ENCODE data around the gene ANO2.

Gene ANO2

DNA sequence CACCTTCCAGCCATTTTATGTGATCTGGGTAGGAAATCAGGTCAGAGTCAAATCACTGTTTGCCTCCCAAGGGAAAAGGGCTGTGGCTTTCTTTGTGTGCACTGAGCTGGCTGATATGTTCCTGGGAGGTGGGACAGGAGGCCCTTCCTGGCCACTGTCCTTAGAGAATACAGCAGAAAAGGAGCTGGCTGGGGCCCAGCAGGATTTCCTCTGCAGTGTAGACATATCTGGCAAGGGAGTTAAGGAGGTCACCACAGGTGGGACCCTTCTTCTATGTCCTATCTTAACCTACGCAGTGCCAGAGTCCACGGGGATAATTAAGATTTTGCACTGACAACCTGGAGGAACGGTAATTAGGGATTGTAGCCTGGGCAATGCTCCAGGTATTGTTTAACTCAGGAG is 367.8 kb downstream of the ANO2 start:
- DNase-seq (ENCODE audit: low spot score): no peak

DNA sequence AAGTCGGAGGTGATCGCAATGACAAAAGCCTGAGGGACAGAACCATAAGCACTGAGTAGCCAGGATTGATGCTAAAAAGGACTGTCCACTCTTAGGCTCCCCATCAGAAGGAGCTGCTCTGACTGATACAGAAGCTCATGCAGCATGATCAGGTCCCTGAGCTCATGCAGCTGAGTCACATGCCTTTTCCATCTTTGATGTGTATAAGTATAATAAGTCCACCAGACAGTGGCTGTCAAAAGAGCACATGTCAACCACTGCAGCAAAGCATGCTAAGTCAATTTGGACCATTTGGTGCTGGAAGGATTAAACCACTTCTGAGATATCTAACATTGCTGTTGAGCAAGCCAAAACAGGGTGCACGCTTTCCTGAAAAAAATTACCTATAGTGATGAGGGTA is 369.1 kb downstream of the ANO2 start:
- no peak for DNase-seq (ENCODE audit: low spot score)

DNA sequence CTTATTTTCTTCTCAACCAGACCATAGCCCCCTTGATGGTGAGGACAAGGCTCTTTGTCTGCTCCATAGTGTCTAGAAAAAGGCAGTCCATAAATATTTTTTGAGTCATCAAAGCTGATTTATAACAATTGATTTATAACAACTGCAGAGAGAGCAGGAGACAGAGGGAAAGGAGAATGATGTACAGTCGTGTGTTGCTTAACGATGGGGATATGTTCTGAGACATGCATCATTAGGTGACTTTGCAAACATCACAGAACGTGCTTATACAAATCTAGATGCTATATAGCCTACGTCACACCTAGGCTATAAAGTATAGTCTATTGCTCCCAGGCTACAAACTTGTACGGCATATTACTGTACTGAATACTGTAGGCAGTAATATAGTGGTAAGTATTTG is 369.8 kb downstream of the ANO2 start:
- no peak for DNase-seq (ENCODE audit: low spot score)

DNA sequence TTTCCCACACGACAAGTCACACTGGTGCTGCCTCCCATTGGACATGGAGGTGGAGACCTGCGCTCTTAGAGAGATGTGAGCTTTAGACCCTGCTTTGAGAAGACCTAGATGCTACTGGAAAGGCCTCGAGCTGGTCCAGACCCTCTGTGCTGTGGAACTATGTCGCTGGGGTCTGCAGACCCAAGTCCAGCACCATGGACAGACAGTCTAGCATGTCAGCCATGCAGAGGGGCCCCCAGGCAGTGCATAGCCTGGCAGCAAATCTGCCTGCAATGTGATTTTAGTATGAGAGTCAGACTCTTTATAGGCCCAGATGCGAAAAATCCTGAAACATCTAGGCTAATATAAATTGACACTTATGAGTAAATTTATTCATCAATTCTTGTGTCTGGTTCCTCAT is 371.7 kb downstream of the ANO2 start:
- DNase-seq (ENCODE audit: low spot score): no peak

DNA sequence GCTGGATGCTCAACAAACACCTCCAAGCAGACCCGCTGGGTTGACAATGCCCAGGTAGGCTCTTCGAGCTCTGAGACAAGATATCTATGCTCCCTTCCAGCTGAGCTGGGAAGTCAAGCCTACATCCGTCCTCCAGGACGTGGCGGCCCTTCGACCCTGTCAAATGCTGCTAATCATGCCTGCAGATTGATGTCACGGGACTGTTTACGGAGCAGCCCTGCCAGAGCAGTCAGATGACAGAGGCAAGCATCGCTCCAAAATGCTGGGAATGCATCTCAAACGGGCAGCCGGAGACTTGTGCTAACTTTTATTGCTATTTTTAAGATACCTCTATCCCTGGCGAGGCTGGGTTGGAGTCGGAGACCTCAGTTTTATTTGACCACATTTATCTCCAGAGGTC is 373.9 kb downstream of the ANO2 start:
- no peak for DNase-seq (ENCODE audit: low spot score)

DNA sequence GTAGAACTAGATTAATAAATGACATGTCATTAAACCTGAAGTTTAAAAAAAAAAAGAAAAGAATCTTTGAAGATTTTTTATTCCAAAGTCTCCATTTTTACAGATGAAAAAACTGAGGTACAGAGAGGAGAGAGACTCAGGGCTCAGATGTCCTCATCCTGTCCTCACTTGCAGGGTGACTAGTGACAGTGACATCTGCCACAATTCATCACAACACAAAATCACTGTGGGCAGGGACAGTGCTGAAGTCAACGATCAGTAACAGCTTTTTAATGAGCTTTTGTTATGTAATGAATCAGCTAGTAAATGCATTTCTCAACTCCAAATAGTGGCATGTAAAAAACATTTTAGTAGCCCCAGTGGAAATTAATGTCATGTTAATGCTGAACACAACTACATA is 374.6 kb downstream of the ANO2 start:
- DNase-seq (ENCODE audit: low spot score): no peak

DNA sequence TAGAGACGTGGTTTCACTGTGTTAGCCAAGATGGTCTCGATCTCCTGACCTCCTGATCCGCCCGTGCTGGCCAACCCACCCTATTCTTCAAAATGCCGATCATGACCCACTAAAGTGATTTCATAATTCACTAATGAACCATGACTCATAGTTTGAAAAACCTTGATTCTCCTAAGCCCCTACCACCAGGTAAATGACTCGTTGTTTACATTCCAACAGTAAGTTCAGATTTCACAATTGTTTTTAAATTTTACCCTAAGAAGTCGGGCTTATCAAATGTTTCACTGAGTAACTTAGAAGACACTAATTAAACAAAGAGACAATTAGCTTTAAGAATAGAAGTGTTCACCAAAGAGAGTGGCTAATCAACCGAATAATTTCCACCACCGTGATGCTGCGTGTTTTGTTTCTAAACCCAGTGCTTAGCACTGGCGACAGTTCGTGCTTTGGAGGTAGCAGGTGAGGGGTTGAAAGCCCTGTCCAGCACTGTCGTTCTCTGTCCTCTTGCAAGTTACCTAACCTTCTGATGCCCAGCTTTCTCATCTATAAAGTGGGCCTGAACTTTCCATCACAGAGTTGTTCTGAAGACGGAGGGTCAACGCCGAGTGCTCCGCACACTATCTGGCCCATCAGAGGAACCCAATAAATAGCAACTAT is 376.6 kb downstream of the ANO2 start:
- DNase-seq (ENCODE audit: low spot score): no peak

DNA sequence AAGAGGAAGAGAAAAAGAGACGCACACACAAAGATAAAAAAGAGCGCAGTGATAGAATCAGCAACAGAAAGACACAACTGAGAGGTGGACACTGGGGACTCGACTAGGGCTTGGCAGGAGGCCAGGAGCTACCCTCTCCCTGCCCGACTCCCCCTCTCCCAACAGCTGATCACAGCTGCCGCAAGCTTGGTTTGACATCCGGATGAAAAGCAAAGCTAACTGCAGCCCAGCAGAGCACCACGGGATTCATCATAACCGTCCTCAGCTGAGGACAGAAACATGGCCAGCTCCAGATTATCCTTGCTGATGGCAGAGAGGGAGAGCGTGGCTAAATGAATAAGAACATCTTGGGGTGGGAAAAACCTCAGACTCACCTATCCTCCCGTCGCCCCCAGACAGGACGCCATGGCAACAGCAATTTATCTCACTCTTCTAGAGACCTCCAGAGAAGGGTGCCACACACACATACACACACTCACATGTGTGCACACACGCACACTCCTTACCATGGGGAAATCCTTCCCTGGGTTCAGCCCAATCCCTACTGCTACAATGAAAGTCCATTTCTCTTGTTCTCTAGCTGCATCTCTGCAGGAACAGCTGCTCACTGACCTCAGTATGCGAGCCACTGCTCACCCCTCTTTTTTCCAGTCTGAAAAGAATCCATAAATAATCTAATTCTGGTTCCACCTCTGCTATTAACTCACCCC is 377.9 kb downstream of the ANO2 start:
- DNase-seq (ENCODE audit: low spot score): peak; percentile 31

DNA sequence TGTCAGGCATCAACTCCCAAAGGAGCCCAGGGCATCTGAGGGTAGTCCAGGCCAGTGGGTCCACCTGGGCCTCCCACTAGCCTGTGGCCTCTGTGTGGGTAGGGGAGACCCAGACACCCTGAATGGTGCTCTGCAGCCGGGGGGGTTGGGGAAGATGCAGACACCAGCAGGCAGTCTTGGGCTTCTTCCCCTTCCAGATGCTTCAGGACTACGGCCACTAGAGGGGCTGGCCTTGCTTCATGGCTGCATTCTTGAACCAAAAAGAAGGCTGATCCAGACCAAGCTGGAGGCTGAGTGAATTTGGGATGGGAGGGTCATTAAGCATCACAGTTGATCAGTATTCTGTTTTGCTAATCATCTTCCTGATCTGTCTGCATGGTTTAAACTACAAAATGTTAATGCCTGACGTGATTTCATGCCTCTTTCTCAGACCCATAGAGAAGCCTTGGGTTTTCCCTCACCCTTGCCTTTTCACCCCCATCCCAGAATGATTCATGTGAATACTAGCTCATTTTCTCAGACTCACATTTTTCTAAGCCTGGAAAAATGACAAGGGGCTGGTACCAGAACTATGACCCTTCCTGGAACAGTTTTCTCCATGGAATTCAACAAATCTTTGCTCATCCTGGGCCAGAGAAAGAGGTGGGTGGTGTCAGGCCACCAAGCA is 379.0 kb downstream of the ANO2 start:
- peak; percentile 63 for DNase-seq (ENCODE audit: low spot score)

DNA sequence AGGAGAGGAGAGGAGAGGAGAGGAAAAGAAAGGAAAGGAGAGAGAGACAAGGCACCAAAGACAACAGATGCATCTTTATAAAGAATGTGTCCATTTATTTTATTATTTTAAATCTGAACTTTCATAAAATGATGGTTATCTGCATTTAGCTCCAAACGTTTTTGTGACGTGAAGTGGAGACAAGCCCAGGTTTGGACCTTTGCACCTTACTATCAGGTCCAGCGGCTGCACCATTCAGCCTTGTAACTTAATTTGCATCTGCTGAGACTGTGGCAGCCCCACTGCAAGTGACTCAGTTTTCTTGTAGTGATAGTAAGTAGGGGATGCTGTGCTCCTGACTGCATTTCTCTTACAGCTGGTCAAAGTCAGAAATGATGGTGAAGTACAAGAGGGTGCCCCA is 382.5 kb downstream of the ANO2 start:
- DNase-seq (ENCODE audit: low spot score): no peak

DNA sequence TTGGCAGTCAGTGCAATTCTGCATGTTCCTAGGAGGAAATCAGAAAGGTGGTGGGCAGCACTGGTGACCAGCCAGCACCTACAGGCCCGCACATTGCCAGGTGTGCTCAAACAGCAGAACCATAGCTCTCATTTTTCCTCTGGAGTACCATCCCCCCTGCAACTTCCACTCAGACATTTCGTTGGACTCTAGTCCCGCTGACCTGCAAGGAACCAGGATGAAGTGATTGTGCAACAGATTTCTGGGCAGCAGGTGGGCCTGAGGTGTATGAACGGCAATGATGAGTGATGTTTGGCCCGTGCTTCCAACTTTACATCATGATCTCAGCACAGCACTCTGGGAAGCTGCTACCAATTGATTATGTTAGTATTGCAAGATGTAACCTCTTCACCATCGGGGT is 383.2 kb downstream of the ANO2 start:
- no peak for DNase-seq (ENCODE audit: low spot score)

DNA sequence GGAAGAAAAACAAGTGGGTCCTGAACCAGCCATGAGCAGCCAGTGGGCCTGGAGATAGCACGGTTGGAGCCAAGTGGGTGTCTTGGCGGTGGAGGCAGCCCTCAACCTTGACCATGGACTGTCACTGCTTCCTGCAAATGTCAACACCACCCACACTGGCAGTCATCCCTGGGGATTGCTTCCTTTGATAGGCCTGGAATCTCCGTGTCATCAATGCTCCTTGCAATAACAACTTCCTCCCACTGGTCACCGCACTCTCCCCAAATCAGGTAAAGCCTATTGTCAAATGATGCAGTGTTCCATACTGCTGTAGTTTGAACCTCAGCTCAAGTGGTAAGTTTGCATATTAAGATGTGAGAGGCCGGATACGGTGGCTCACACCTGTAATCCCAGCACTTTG is 384.0 kb downstream of the ANO2 start:
- DNase-seq (ENCODE audit: low spot score): no peak

DNA sequence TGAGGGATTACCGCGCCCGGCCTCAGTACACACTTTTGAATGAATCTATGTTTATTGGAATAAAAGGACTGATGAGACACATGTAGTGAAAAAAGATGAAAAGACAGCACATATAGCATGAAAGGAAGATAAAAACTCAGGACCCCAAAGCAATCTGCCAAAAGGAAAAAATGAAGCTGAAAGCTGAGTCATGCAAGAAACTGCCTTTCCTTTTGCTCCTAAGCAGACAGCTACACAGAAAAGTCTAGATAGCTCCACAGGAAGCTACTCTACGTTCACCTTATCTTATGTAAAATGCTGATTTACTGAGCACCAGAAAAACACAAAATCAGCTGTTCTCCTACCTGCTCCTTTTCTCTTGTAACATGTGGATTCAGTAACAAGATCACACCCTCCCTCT is 384.8 kb downstream of the ANO2 start:
- DNase-seq (ENCODE audit: low spot score): no peak

DNA sequence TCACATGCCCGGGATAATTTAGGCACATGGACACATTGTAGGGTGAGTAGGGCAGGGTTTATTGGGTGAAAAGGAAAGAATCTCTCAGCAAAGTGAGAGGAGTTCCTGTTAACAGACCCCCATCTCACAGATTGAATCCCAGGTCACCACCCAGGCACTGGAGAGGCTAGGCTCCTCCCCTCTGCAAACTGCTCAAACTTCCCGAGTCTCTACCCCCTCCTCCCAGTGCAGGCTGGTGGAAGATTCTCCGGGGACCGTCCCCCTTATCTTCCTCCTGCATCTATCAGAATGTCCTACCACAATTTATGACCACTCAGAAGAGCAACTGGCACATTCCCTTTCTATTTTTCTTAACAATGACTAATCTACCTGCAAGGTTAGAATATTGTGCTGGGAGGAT is 387.2 kb downstream of the ANO2 start:
- DNase-seq (ENCODE audit: low spot score): no peak

DNA sequence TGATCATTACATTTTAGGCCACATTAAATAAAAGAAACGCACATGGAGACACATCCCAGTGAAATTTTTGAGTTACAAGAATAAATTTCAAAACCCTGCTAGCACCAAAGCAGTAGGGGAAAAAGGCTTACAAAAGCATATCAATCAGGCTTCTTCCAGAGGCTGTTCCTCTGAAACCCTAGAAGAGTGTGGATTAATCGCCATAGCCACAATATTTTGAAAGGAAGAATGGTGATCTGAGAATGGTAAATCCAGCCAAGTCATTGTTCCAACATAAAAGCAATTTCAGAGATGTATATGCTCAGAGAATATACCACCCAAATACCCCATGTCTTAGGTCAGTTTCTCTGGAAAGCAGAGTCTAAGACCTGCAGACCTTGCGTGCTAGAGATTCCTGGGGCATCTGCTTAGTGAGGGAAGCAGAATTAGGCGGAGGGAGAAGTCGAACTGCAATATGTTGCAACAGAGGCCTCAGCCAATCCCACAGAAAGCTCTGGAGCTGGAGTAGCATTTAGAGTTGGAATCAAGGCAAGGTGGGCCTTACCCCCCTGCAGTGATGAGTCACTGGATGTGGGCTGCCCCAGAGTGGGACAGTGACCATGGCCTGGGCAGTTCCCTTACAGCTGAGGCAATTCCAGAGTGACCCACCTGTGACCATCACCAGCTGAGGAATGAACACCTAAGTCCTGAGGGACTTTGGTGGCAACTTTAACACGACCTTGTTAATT is 387.9 kb downstream of the ANO2 start:
- DNase-seq (ENCODE audit: low spot score): no peak

DNA sequence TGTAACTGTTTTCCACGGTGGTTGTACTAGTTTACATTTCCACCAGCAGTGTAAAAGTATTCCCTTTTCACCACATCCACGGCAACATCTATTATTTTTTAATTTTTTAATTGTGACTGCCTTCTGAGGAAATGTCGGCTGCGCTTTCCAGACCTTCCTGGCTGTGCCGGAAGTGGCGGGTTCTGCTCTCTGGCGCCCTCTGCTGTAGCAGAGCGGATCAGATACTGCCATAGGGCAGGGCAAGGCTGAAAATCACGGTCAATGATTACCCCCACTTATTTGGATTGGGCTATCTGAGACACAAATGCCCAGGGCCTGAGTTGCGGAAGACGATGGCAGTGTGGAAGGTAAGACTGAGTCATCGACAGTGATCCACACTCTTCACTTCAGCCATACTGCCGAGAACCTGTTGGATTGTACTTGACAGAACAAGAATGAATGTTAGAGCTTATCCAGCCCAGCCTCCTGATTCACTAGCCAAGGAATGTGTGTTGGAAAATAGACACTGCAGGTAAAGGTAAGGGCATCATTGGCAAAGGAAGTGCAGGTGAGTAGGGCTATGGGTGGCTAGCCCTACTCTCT is 388.9 kb downstream of the ANO2 start:
- DNase-seq (ENCODE audit: low spot score): no peak

DNA sequence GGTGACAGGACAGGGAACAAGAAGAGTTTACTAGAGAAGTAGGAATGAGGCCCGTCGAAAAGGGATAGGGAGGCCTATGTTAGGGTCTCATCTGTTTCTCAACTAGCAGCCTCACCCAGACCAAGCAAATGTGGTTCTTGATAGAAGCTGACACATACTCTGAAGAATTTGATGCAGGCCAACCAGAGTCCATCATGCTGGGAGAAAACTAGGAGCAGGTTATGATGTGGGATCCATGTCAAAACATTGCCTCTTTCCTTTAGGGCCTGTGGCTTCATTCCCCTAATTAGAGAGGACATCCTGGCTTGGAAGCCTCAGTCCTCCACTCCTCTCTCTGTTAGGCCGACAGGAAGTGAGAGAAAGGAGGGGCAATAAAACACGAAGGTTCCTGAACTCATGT is 390.3 kb downstream of the ANO2 start:
- peak; percentile 43 for DNase-seq (ENCODE audit: low spot score)

DNA sequence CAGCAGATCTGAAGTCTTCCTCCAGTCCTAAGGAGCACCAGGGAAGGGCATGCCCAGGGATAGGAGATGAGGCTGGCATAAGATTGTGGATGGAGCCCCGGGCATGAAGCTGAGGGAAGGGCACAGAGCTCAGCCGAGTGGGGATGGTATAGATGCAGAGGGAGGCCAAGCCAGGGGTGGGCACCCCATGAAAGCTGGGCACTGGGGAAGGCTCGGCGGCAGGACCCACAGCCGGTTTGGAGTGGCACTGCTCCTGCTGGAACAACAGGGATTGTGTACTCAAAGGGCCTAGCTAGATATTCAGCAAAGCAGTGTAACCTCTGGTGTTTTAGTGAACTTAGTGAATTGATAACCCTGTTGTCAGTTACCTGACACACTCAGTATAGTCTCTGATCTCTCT is 396.0 kb downstream of the ANO2 start:
- DNase-seq (ENCODE audit: low spot score): no peak

DNA sequence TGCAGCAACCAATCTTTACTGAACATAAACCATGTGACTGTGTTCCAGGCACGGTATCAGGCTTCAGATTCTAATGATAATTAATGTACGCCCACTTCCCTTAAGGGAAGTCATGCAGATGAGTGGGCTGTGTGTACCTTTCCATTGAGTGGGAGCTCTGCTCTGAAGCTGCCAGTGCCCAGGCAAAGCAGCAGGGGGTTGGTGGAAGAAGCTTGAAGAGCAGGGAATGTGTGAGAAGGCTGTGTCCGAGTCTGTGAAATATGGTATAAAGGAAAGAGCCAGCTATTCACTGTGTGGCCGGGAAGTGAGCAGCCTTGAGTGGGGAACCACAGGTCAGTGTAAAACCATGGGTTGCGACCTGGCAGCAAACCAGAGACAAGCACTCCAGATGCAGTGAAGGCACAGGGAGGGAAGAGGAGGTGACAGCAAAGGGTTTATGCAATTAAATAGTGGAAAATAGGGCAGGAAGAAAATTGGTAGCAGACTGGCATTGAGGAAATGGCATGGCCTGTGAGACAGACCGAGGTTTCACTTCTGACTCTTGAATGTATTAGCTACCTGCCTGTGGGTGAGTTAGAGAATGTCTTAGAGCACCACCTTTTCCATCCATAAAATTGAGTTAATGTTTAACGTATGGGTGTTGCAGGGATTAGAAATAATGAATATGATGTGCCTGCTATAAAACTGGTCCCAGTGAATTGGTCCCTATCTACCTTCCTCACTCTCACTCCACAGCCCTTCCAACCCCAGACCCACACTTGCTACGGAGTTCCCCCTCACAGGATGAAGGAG is 396.7 kb downstream of the ANO2 start:
- DNase-seq (ENCODE audit: low spot score): no peak

DNA sequence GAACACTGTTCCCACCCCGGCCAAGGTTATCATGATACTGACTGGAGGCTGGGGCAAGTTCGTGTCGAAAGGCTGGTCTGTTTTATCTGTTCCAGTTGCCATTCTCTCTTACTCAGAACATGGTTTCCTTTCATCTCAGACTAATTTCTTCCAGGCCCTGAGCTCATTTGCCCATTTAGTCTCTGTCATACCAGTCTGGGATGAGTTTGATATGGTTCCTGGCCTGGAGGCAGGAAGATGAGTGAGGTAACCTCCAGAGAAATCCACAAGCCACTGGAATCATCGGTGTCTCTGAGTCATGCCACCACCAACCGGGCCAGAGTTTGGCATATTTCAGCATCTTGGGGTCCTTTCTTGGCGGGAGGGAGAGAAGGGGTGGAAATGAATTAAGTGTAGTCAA is 398.4 kb downstream of the ANO2 start:
- DNase-seq (ENCODE audit: low spot score): no peak

DNA sequence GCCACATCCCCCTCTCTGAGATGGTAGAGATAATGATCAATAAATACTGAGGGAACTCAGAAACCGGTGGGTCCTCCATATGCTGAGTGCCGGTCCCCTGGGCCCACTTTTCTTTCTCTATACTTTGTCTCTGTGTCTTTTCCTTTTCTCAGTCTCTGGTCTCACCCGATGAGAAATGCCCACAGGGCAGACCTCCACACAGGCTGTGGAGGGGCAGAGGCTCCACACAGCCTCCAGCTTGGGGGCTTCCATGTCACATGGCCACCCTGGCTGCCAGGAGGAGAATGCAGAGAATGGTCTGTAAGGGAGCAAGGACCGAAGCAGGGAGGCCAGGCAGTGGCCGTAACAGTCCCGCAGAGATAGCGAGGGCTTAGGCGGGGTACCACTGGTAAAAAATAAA is 407.3 kb downstream of the ANO2 start:
- no peak for DNase-seq (ENCODE audit: low spot score)
